ENCODE measurements around the gene EML4. TPM values are rescaled to one million over a fixed set of nuclear protein-coding genes. Genes with fewer than 3 reads are reported as not detected.

The EML4 gene
- total and polyA plus RNA-seq, 2 of the 13 experiments (the other 11 are each of a cell fraction or from before 2014, with no cell fraction given) = 243 to 476 TPM

DNA sequence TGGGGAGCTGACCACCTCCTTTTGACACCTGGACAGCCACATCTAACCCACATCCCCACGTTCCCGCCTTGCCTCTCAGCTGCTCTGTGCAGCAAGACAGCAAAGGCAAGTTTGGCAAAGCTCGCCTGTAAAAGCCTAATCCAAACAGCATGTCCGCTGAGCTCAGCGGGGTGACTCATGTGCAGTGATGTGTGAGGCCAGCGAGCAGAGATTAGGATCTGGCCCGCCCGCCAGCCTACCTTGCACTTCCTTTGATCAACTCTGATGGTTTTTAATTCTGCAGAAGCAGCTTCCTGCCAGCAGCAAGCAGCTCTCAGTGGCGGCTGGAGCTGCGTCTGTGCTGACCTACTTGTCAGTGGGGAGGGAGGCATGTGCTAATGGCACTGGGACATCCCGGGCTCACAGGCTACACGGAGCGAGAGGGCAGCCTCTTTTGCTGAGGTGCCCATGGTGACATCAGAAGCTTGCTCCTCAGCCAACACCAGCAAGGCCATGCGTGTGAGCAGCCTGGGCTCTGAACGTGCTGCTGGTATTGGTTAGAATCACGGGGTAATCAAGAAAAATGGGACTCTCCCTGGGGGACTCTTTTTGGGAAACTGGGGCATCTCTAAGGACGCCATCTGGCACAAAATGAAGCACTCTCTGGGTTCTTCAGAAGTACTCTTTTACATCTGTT, 36.0 kb upstream of the EML4 start (continued):
- TF ChIP-seq, protein P1, sequence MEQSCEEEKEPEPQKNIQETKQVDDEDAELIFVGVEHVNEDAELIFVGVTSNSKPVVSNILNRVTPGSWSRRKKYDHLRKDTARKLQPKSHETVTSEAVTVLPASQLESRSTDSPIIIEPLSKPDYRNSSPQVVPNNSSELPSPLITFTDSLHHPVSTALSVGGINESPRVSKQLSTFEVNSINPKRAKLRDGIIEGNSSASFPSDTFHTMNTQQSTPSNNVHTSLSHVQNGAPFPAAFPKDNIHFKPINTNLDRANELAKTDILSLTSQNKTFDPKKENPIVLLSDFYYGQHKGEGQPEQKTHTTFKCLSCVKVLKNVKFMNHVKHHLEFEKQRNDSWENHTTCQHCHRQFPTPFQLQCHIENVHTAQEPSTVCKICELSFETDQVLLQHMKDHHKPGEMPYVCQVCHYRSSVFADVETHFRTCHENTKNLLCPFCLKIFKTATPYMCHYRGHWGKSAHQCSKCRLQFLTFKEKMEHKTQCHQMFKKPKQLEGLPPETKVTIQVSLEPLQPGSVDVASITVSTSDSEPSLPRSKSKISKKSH (CRISPR knock-in tag; IDR thresholded peaks at IDR 0.05; ENCODE audit: borderline replicate concordance) = peak; percentile 97; the same call in 1 of the 2 replicates
- TF ChIP-seq ZSCAN22 (CRISPR knock-in tag; IDR thresholded peaks at IDR 0.05) = no peak
- TF ChIP-seq ZNF138 (CRISPR knock-in tag; IDR thresholded peaks at IDR 0.05; ENCODE audit: low read depth) = peak; percentile 19; the same call in 1 of the 2 replicates
- peak; percentile 100 for TF ChIP-seq ZNF331 (CRISPR knock-in tag; IDR thresholded peaks at IDR 0.05)
- TF ChIP-seq HNF4G (IDR thresholded peaks at IDR 0.05; ENCODE audit: borderline replicate concordance, low read depth, low read length) = peak; percentile 55; the same call in 1 of the 2 replicates
- no peak; the same call in 1 of the 2 replicates for TF ChIP-seq HNF4G (CRISPR knock-in tag; IDR thresholded peaks at IDR 0.05; ENCODE audit: borderline replicate concordance, low read depth)
- TF ChIP-seq, protein P2, sequence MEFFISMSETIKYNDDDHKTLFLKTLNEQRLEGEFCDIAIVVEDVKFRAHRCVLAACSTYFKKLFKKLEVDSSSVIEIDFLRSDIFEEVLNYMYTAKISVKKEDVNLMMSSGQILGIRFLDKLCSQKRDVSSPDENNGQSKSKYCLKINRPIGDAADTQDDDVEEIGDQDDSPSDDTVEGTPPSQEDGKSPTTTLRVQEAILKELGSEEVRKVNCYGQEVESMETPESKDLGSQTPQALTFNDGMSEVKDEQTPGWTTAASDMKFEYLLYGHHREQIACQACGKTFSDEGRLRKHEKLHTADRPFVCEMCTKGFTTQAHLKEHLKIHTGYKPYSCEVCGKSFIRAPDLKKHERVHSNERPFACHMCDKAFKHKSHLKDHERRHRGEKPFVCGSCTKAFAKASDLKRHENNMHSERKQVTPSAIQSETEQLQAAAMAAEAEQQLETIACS (CRISPR knock-in tag; IDR thresholded peaks at IDR 0.05) = peak; percentile 26; the same call in 1 of the 2 replicates
- TF ChIP-seq ZNF468 (CRISPR knock-in tag; IDR thresholded peaks at IDR 0.05) = no peak
- peak; percentile 95; the same call in 1 of the 2 replicates for TF ChIP-seq HOXD1 (CRISPR knock-in tag; IDR thresholded peaks at IDR 0.05)
- TF ChIP-seq SIX4 (CRISPR knock-in tag; IDR thresholded peaks at IDR 0.05) = peak; percentile 88
- TF ChIP-seq, protein P3, sequence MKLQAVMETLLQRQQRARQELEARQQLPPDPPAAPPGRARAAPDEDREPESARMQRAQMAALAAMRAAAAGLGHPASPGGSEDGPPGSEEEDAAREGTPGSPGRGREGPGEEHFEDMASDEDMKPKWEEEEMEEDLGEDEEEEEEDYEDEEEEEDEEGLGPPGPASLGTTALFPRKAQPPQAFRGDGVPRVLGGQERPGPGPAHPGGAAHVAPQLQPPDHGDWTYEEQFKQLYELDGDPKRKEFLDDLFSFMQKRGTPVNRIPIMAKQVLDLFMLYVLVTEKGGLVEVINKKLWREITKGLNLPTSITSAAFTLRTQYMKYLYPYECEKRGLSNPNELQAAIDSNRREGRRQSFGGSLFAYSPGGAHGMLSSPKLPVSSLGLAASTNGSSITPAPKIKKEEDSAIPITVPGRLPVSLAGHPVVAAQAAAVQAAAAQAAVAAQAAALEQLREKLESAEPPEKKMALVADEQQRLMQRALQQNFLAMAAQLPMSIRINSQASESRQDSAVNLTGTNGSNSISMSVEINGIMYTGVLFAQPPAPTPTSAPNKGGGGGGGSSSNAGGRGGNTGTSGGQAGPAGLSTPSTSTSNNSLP (IDR thresholded peaks at IDR 0.05; ENCODE audit: low read depth, low read length) = peak; percentile 98
- TF ChIP-seq EP300 (IDR thresholded peaks at IDR 0.05; ENCODE audit: low read depth in 2 of 2, low read length in 2 of 2) = peak; percentile 23 to 95; a peak in 2 of 4 replicates
- TF ChIP-seq EP300 (CRISPR knock-in tag; IDR thresholded peaks at IDR 0.05; ENCODE audit: borderline replicate concordance) = peak; percentile 97
- no peak for TF ChIP-seq PLRG1 (conservative IDR thresholded peaks at IDR 0.05)
- peak; percentile 50; the same call in 1 of the 2 replicates for TF ChIP-seq ELF4 (CRISPR knock-in tag; IDR thresholded peaks at IDR 0.05; ENCODE audit: borderline replicate concordance)
- no peak for TF ChIP-seq ZNF260 (CRISPR knock-in tag; IDR thresholded peaks at IDR 0.05; ENCODE audit: borderline replicate concordance, low read depth)
- TF ChIP-seq ZEB1 (IDR thresholded peaks at IDR 0.05; ENCODE audit: insufficient replicate concordance, low read depth) = no peak
- peak; percentile 85 for TF ChIP-seq RBFOX2 (IDR thresholded peaks at IDR 0.05; ENCODE audit: low read depth, low read length)
- no peak for TF ChIP-seq ZNF24 (IDR thresholded peaks at IDR 0.05)
- peak; percentile 88; the same call in 1 of the 2 replicates for TF ChIP-seq ZNF839 (CRISPR knock-in tag; IDR thresholded peaks at IDR 0.05; ENCODE audit: borderline replicate concordance)
- no peak for TF ChIP-seq PAWR (CRISPR knock-in tag; IDR thresholded peaks at IDR 0.05; ENCODE audit: borderline replicate concordance)
- TF ChIP-seq, protein P4, sequence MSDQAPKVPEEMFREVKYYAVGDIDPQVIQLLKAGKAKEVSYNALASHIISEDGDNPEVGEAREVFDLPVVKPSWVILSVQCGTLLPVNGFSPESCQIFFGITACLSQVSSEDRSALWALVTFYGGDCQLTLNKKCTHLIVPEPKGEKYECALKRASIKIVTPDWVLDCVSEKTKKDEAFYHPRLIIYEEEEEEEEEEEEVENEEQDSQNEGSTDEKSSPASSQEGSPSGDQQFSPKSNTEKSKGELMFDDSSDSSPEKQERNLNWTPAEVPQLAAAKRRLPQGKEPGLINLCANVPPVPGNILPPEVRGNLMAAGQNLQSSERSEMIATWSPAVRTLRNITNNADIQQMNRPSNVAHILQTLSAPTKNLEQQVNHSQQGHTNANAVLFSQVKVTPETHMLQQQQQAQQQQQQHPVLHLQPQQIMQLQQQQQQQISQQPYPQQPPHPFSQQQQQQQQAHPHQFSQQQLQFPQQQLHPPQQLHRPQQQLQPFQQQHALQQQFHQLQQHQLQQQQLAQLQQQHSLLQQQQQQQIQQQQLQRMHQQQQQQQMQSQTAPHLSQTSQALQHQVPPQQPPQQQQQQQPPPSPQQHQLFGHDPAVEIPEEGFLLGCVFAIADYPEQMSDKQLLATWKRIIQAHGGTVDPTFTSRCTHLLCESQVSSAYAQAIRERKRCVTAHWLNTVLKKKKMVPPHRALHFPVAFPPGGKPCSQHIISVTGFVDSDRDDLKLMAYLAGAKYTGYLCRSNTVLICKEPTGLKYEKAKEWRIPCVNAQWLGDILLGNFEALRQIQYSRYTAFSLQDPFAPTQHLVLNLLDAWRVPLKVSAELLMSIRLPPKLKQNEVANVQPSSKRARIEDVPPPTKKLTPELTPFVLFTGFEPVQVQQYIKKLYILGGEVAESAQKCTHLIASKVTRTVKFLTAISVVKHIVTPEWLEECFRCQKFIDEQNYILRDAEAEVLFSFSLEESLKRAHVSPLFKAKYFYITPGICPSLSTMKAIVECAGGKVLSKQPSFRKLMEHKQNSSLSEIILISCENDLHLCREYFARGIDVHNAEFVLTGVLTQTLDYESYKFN (CRISPR knock-in tag; conservative IDR thresholded peaks at IDR 0.05) = peak; percentile 94

Measured in HepG2 (cell line).